ENCODE results near the gene IL3RA. TPM values are rescaled to one million over a fixed set of nuclear protein-coding genes. Genes with fewer than 3 reads are reported as not detected.

The IL3RA gene
- total RNA-seq, 2 donors from 2014 or later, result 2.4 to 3.2 TPM

- Histone ChIP-seq H3K27ac (no peak overlapping the region), H3K36me3 (no peaks in the 10 kb centered on the region), H3K9me3 (no peaks in the 10 kb centered on the region), H3K4me1 (peaks cover 0 to 6% of the 10 kb centered on the region in 2 donors), H3K27me3 (no peaks in the 10 kb centered on the region), H3K4me3 (no peak overlapping the region)
- no peak for DNase-seq (ENCODE audit: low spot score)
- TF ChIP-seq, protein P1, sequence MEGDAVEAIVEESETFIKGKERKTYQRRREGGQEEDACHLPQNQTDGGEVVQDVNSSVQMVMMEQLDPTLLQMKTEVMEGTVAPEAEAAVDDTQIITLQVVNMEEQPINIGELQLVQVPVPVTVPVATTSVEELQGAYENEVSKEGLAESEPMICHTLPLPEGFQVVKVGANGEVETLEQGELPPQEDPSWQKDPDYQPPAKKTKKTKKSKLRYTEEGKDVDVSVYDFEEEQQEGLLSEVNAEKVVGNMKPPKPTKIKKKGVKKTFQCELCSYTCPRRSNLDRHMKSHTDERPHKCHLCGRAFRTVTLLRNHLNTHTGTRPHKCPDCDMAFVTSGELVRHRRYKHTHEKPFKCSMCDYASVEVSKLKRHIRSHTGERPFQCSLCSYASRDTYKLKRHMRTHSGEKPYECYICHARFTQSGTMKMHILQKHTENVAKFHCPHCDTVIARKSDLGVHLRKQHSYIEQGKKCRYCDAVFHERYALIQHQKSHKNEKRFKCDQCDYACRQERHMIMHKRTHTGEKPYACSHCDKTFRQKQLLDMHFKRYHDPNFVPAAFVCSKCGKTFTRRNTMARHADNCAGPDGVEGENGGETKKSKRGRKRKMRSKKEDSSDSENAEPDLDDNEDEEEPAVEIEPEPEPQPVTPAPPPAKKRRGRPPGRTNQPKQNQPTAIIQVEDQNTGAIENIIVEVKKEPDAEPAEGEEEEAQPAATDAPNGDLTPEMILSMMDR (IDR thresholded peaks at IDR 0.05), result no peak
These were observed 61.1 kb downstream of the IL3RA start for GRCh38 chrX:1397441-1398270.

GRCh38 chrX:1398431-1399340 lies 62.1 kb downstream of the IL3RA start:
- Histone ChIP-seq H3K4me1 (no peaks in the 10 kb centered on the region), H3K36me3 (peaks cover 9% of the 10 kb centered on the region), H3K27ac (no peak overlapping the region), H3K4me3 (no peak overlapping the region), H3K27me3 (no peaks in the 10 kb centered on the region), H3K9me3 (no peaks in the 10 kb centered on the region)
- TF ChIP-seq, protein P1 (IDR thresholded peaks at IDR 0.05), result no peak
- DNase-seq (ENCODE audit: low spot score), result no peak

- Histone ChIP-seq H3K36me3 (peaks cover 23% of the 10 kb centered on the region), H3K9me3 (no peaks in the 10 kb centered on the region), H3K4me3 (no peak overlapping the region), H3K4me1 (no peaks in the 10 kb centered on the region), H3K27ac (no peak overlapping the region), H3K27me3 (no peaks in the 10 kb centered on the region)
- DNase-seq (ENCODE audit: low spot score), result no peak
- TF ChIP-seq, protein P1 (IDR thresholded peaks at IDR 0.05), result no peak
These were observed 63.5 kb downstream of the IL3RA start for GRCh38 chrX:1400049-1400448.

DNA sequence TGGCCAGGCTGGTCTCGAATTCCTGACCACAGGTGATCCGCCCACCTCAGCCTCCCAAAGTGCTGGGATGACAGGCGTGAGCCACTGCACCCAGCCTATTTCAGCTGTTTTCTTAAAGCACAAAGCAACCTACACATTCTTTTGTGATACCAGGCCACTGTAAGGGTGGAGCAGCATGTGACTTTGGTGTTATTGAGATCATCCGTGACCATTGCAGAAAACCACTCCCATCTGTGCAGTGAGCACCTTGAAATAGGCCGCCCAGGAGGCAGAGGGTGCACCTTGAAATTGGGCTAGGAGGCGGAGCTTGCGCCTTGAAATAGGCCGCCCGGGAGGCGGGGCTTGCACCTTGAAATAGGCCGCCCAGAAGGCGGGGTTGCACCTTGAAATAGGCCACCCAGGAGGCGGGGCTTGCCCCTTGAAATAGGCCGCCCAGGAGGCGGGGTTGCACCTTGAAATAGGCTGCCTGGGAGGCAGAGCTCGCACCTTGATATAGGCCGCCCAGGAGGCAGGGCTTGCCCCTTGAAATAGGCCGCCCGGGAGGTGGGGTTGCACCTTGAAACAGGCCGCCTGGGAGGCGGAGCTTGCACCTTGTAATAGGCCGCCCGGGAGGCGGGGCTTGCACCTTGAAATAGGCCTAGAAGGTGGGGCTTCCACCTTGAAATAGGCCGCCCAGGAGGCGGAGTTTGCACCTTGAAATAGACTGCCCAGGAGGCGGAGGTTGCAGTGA lies 64.3 kb downstream of the IL3RA start:
- DNase-seq (ENCODE audit: low spot score), result no peak
- Histone ChIP-seq H3K9me3 (no peaks in the 10 kb centered on the region), H3K27ac (no peak overlapping the region), H3K27me3 (no peaks in the 10 kb centered on the region), H3K36me3 (peaks cover 32% of the 10 kb centered on the region), H3K4me3 (no peak overlapping the region), H3K4me1 (no peaks in the 10 kb centered on the region)
- TF ChIP-seq, protein P1 (IDR thresholded peaks at IDR 0.05), result no peak

- H3K27me3 ChIP-seq, result no peaks in the 10 kb centered on the region
- TF ChIP-seq, protein P1 (IDR thresholded peaks at IDR 0.05), result no peak
- H3K4me3 ChIP-seq, result no peak overlapping the region
- H3K27ac ChIP-seq, result no peak overlapping the region
- no peak for DNase-seq (ENCODE audit: low spot score)
- no peaks in the 10 kb centered on the region for H3K4me1 ChIP-seq
- H3K9me3 ChIP-seq, result no peaks in the 10 kb centered on the region
- peaks cover 41% of the 10 kb centered on the region for H3K36me3 ChIP-seq
These were observed 65.2 kb downstream of the IL3RA start for GRCh38 chrX:1401611-1402430.
